Uterus (tissue), 2 donors: ENCODE results near the gene ADAMTSL2.

Experiments
- CTCF ChIP-seq, 4 experiments: fragments of 200-600 bp in 2 of 4; fragments of 450-650 bp in 2 of 4; sonication (generic) in 2 of 4; IDR thresholded peaks; one replicate each; pipeline ENCODE4 v1.5.1; 2016 to 2019; ENCODE audit warnings: antibody characterized with exemption in 4 of 4, mild to moderate bottlenecking in 2 of 4, moderate library complexity in 1 of 4
- POLR2A ChIP-seq, 2 donors: fragments of 450-650 bp; IDR thresholded peaks; one replicate each; pipeline ENCODE4 v1.6.1; 2016; ENCODE audit warnings: antibody characterized with exemption in 2 of 2, mild to moderate bottlenecking in 1 of 2, moderate library complexity in 1 of 2

DNA sequence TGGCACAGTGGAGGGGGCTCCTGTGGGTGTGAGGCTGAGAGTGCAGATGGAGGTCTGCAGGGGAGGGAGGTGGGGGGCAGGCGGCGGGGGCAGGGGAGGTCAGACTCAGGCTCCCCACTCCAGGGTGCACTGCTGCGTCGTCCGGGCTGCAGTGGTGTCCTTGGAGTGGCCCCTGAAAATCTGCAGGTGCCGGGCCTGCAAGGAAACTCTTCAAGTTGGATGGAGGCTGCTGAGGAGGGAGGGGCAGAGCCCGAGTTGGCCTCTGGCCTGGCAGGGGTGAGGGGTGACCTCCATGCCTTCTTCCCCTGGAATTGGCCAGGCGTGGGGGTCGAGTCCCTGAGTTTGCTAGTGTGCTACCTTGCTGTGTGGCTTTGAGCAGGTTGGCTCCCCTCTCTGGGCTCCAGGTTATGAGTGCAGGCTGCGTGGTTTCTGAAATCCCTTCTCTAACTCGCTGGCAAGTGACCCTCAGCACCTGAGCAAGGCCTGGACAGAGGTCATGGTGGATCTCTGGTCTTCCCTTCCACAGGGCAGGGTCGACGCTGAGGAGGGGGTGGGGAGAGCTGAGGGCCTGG lies 888 bp downstream of the ADAMTSL2 start:
- TF ChIP-seq POLR2A (IDR thresholded peaks at IDR 0.05) (no peak), CTCF (IDR thresholded peaks at IDR 0.05) (no peak)
